GM12878 (cell line): ENCODE measurements around the gene C22orf15.

ENCODE experiments used
- NR2F1 ChIP-seq: fragments of 450-650 bp; conservative IDR thresholded peaks from 2 replicates; pipeline ENCODE4 v1.6.1; 2017; ENCODE audit warnings: mild to moderate bottlenecking
- POLR2AphosphoS5 ChIP-seq: IDR thresholded peaks from 2 replicates; pipeline ENCODE4 v1.6.1; 2011; ENCODE audit warnings: mild to moderate bottlenecking, low read length, inconsistent platforms
- TAF1 ChIP-seq: IDR thresholded peaks from 2 replicates; pipeline ENCODE4 v1.6.1; 2011; ENCODE audit warnings: mild to moderate bottlenecking, low read depth, low read length, borderline replicate concordance
- TF ChIP-seq, protein P1 (sequence below), 3 experiments: IDR thresholded peaks in 2 of 3; conservative IDR thresholded peaks in 1 of 3; 2 replicates each; pipeline ENCODE4 v1.5.1; 2011; ENCODE audit warnings: low read depth in 3 of 3, low read length in 3 of 3, mild to moderate bottlenecking in 3 of 3, control low read depth in 2 of 3, moderate library complexity in 2 of 3, inconsistent platforms in 1 of 3, mixed read lengths in 1 of 3; ENCODE audit not compliant: control insufficient read depth in 2 of 3, insufficient read depth in 1 of 3; ENCODE audit errors: extremely low read depth in 1 of 3

DNA sequence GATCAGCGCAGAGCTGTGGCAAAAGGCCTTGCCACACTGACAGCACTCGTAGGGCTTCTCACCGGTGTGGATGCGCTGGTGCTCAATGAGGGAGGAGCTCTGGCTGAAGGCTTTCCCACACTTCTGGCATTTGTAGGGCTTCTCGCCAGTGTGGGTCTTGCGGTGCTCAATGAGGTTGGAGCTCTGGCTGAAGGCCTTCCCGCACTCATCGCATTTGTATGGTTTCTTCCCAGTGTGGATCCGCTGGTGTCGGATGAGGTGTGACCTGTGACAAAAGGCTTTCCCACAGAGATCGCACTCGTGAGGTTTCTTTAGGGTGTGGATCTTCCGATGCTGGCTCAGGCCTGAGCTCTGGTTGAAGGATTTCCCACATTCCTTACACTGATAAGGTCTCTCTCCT is 18.8 kb upstream of the C22orf15 start:
- TF ChIP-seq TAF1 (no peak), NR2F1 (no peak), POLR2AphosphoS5 (no peak)
- TF ChIP-seq, protein P1, sequence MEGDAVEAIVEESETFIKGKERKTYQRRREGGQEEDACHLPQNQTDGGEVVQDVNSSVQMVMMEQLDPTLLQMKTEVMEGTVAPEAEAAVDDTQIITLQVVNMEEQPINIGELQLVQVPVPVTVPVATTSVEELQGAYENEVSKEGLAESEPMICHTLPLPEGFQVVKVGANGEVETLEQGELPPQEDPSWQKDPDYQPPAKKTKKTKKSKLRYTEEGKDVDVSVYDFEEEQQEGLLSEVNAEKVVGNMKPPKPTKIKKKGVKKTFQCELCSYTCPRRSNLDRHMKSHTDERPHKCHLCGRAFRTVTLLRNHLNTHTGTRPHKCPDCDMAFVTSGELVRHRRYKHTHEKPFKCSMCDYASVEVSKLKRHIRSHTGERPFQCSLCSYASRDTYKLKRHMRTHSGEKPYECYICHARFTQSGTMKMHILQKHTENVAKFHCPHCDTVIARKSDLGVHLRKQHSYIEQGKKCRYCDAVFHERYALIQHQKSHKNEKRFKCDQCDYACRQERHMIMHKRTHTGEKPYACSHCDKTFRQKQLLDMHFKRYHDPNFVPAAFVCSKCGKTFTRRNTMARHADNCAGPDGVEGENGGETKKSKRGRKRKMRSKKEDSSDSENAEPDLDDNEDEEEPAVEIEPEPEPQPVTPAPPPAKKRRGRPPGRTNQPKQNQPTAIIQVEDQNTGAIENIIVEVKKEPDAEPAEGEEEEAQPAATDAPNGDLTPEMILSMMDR (IDR thresholded peaks at IDR 0.05 in 2 of 3, conservative IDR thresholded peaks at IDR 0.05 in 1 of 3; ENCODE audit: control insufficient read depth in 2 of 3, extremely low read depth in 1 of 3, insufficient read depth in 1 of 3, low read depth in 3 of 3, low read length in 3 of 3) = no peak
